ENCODE data around the gene FARSA.

GRCh38 chr19:12974301-12975220, 41.0 kb upstream of the FARSA start:
- no peak for TF ChIP-seq MLLT1 (IDR thresholded peaks at IDR 0.05)
- TF ChIP-seq USF2 (IDR thresholded peaks at IDR 0.05; ENCODE audit: borderline replicate concordance, low read depth, low read length): no peak
- no peak for TF ChIP-seq REST (IDR thresholded peaks at IDR 0.05; ENCODE audit: low read depth, low read length)
- TF ChIP-seq MEF2A (IDR thresholded peaks at IDR 0.05; ENCODE audit: insufficient read depth, low read depth, low read length): no peak
- no peak for TF ChIP-seq YY1 (IDR thresholded peaks at IDR 0.05; ENCODE audit: low read depth, low read length)
- TF ChIP-seq HSF1 (IDR thresholded peaks at IDR 0.05; ENCODE audit: low read depth, low read length): no peak
- no peak for TF ChIP-seq CTCF (IDR thresholded peaks at IDR 0.05 in 2 of 3, conservative IDR thresholded peaks at IDR 0.05 in 1 of 3; ENCODE audit: control insufficient read depth in 2 of 3, extremely low read depth in 1 of 3, insufficient read depth in 1 of 3, low read depth in 3 of 3, low read length in 3 of 3)
- no peak for TF ChIP-seq SMC3 (IDR thresholded peaks at IDR 0.05; ENCODE audit: borderline replicate concordance, low read length)
- no peak for TF ChIP-seq NFIC (IDR thresholded peaks at IDR 0.05; ENCODE audit: low read depth, low read length)
- no peak for TF ChIP-seq EP300 (IDR thresholded peaks at IDR 0.05; ENCODE audit: borderline replicate concordance in 1 of 2, control insufficient read depth in 1 of 2, low read depth in 2 of 2, low read length in 2 of 2)
- TF ChIP-seq ZSCAN29 (IDR thresholded peaks at IDR 0.05): no peak
- no peak for TF ChIP-seq POLR2AphosphoS5 (IDR thresholded peaks at IDR 0.05; ENCODE audit: low read length)
- no peak for TF ChIP-seq NRF1 (conservative IDR thresholded peaks at IDR 0.05; ENCODE audit: low read depth, low read length)
- TF ChIP-seq SIN3A (IDR thresholded peaks at IDR 0.05; ENCODE audit: low read depth, low read length): no peak

Data from GM12878 (cell line).